Left ventricle myocardium inferior (tissue), 1 donor: ENCODE data around the gene C1orf116. TPM values are rescaled to one million over a fixed set of nuclear protein-coding genes. Genes with fewer than 3 reads are reported as not detected.

Experiments
- DNase-seq: peaks from one replicate; pipeline ENCODE4 v3.0.0-alpha.2; 2020
- H3K27ac ChIP-seq: fragments of 200-600 bp; replicated peaks from 2 replicates; pipeline ENCODE4 v1.8.0; 2021
- H3K27me3 ChIP-seq: fragments of 200-600 bp; 2 replicates; pipeline ENCODE4 v1.8.0; 2021; ENCODE audit warnings: low read depth
- H3K36me3 ChIP-seq: fragments of 200-600 bp; 2 replicates; pipeline ENCODE4 v1.8.0; 2021
- H3K4me1 ChIP-seq: fragments of 200-600 bp; 2 replicates; pipeline ENCODE4 v1.8.0; 2021
- H3K4me3 ChIP-seq: fragments of 200-600 bp; 2 replicates; pipeline ENCODE4 v1.8.0; 2021; ENCODE audit warnings: mild to moderate bottlenecking, moderate library complexity
- H3K9me3 ChIP-seq: fragments of 200-600 bp; replicated peaks from 2 replicates; pipeline ENCODE4 v1.8.0; 2021
- CTCF ChIP-seq: fragments of 200-600 bp; IDR thresholded peaks from 2 replicates; pipeline ENCODE4 v1.8.0; 2021; ENCODE audit warnings: antibody characterized with exemption, mild to moderate bottlenecking, borderline replicate concordance
- intact Hi-C: fragments of 100-400 bp; cut with micrococcal nuclease; formaldehyde crosslinking; loops from one replicate; pipeline ENCODE4 v1.11.0; 2022
- total RNA-seq: library from RNA; stranded (reverse); fragmentation: NEBNext Ultra II Directional; extraction: Animal tissue kit (Norgen Biotek cat#: 25700); gene quantifications from one replicate; pipeline ENCODE4 v1.2.1, GENCODE V29; 2021
- donor health status: DM: no; HTN: yes; CAD: no; lungs with severe emphysema.

C1orf116 gene
- total RNA-seq, 1 donor from 2014 or later = 0.74 TPM

- intact Hi-C loops = no loop called here
- Histone ChIP-seq H3K4me1 (peaks cover 24% of the 10 kb centered on the region), H3K9me3 (no peaks in the 10 kb centered on the region), H3K27me3 (no peaks in the 10 kb centered on the region), H3K4me3 (no peak overlapping the region), H3K27ac (peak overlapping the region; percentile 61), H3K36me3 (no peaks in the 10 kb centered on the region)
- no peak for TF ChIP-seq CTCF
- DNase-seq = no peak
Observed at GRCh38 chr1:207039380-207040180, 7.0 kb upstream of the C1orf116 start.

GRCh38 chr1:207036865-207037264 lies 4.3 kb upstream of the C1orf116 start:
- no peak for DNase-seq
- Histone ChIP-seq H3K4me1 (peaks cover 26% of the 10 kb centered on the region), H3K36me3 (no peaks in the 10 kb centered on the region), H3K27ac (no peak overlapping the region), H3K9me3 (no peaks in the 10 kb centered on the region), H3K27me3 (no peaks in the 10 kb centered on the region), H3K4me3 (no peak overlapping the region)
- intact Hi-C loops = no loop called here
- no peak for TF ChIP-seq CTCF

- intact Hi-C loops = no loop called here
- H3K9me3 ChIP-seq = no peaks in the 10 kb centered on the region
Observed at GRCh38 chr1:207035877-207036551, 3.5 kb upstream of the C1orf116 start.

GRCh38 chr1:207034998-207035397 lies 2.4 kb upstream of the C1orf116 start:
- Histone ChIP-seq H3K4me3 (no peak overlapping the region), H3K4me1 (peaks cover 33% of the 10 kb centered on the region), H3K27ac (no peak overlapping the region), H3K36me3 (no peaks in the 10 kb centered on the region), H3K27me3 (peaks cover 5% of the 10 kb centered on the region), H3K9me3 (no peaks in the 10 kb centered on the region)
- DNase-seq = no peak
- intact Hi-C loops = no loop called here
- no peak for TF ChIP-seq CTCF

More at GRCh38 chr1:207035877-207036551, 3.5 kb upstream of the C1orf116 start:
- no peak overlapping the region for H3K27ac ChIP-seq
- peaks cover 5% of the 10 kb centered on the region for H3K27me3 ChIP-seq
- no peak for DNase-seq
- no peak for TF ChIP-seq CTCF
- H3K36me3 ChIP-seq = no peaks in the 10 kb centered on the region
- H3K4me3 ChIP-seq = no peak overlapping the region
- H3K4me1 ChIP-seq = peaks cover 35% of the 10 kb centered on the region

- intact Hi-C loops = no loop called here
- H3K27ac ChIP-seq = no peak overlapping the region
- no peaks in the 10 kb centered on the region for H3K36me3 ChIP-seq
- no peak for TF ChIP-seq CTCF
- no peak overlapping the region for H3K4me3 ChIP-seq
- H3K4me1 ChIP-seq = peaks cover 28% of the 10 kb centered on the region
- H3K27me3 ChIP-seq = peaks cover 5% of the 10 kb centered on the region
- no peak for DNase-seq
- H3K9me3 ChIP-seq = no peaks in the 10 kb centered on the region
Observed at GRCh38 chr1:207034208-207034607, 1.7 kb upstream of the C1orf116 start.
